Hippocampal formation (tissue), 2 donors: ENCODE measurements around the gene ASCL2.

Experiments used
- DNase-seq, 2 donors: peaks; one replicate each; lab custom pipeline; 2025; lab: John Stamatoyannopoulos, UW

Gene ASCL2

GRCh38 chr11:2233693-2234455 is 36.5 kb downstream of the ASCL2 start:
- no peak for DNase-seq

- no peak for DNase-seq
Measured at GRCh38 chr11:2229713-2230297, 40.6 kb downstream of the ASCL2 start.

- no peak for DNase-seq
Measured at GRCh38 chr11:2224254-2224653, 46.1 kb downstream of the ASCL2 start.

GRCh38 chr11:2223153-2223794 is 47.1 kb downstream of the ASCL2 start:
- DNase-seq, result no peak

GRCh38 chr11:2222451-2222850 is 47.9 kb downstream of the ASCL2 start:
- DNase-seq, result no peak

- no peak for DNase-seq
Measured at GRCh38 chr11:2221591-2221990, 48.8 kb downstream of the ASCL2 start.

GRCh38 chr11:2221024-2221423 is 49.4 kb downstream of the ASCL2 start:
- DNase-seq, result no peak

GRCh38 chr11:2220173-2220771 is 50.1 kb downstream of the ASCL2 start:
- DNase-seq, result no peak

- no peak for DNase-seq
Measured at GRCh38 chr11:2219318-2220017, 50.9 kb downstream of the ASCL2 start.
